Activated naive CD4-positive, alpha-beta T cell treated with anti-CD3 and anti-CD28 coated beads for 36 hours (primary cell): Measurements from ENCODE around the gene APOA4. TPM values are rescaled to one million over a fixed set of nuclear protein-coding genes. Genes with fewer than 3 reads are reported as not detected.

Source experiments
- CTCF ChIA-PET: fragments of 350-600 bp; sonication (Branson Sonifier 250); formaldehyde crosslinking; loops from one replicate; lab custom pipeline; 2021; ENCODE audit warnings: antibody characterized with exemption; lab: Charles Lee
- DNase-seq: peaks from one replicate; pipeline ENCODE4 v3.0.0-alpha.2; 2020
- H3K27ac Mint-ChIP-seq: one replicate; pipeline ENCODE4 v1.8.0; 2021; ENCODE audit warnings: mild to moderate bottlenecking, mixed read lengths
- H3K27me3 Mint-ChIP-seq: one replicate; pipeline ENCODE4 v1.8.0; 2021; ENCODE audit warnings: low read depth, mixed read lengths
- H3K36me3 Mint-ChIP-seq: one replicate; pipeline ENCODE4 v1.8.0; 2021; ENCODE audit warnings: low read depth, mixed read lengths
- H3K4me1 Mint-ChIP-seq: one replicate; pipeline ENCODE4 v1.8.0; 2021; ENCODE audit warnings: low read depth, mixed read lengths
- H3K4me3 Mint-ChIP-seq: one replicate; pipeline ENCODE4 v1.8.0; 2021; ENCODE audit warnings: mild to moderate bottlenecking, moderate library complexity, mixed read lengths
- H3K9me3 Mint-ChIP-seq: one replicate; pipeline ENCODE4 v1.8.0; 2021; ENCODE audit warnings: mixed read lengths
- intact Hi-C: fragments of 100-400 bp; cut with micrococcal nuclease; formaldehyde crosslinking; loops from one replicate; pipeline ENCODE4 v1.15.1; 2023
- total RNA-seq, 2 experiments: library from RNA; stranded (reverse); gene quantifications; one replicate each; pipeline ENCODE4 v1.2.3, GENCODE V29; 2021

The APOA4 gene
- total RNA-seq, 2 experiments from 2014 or later: not detected

GRCh38 chr11:116844722-116845121 is 21.6 kb upstream of the APOA4 start:
- no peaks in the 10 kb centered on the region for H3K4me1 Mint-ChIP-seq
- no peaks in the 10 kb centered on the region for H3K27me3 Mint-ChIP-seq
- H3K27ac Mint-ChIP-seq: no peak overlapping the region
- H3K4me3 Mint-ChIP-seq: no peak overlapping the region
- no peak for DNase-seq
- H3K36me3 Mint-ChIP-seq: peaks cover 17% of the 10 kb centered on the region
- H3K9me3 Mint-ChIP-seq: no peaks in the 10 kb centered on the region
- CTCF ChIA-PET: interaction anchor here (1.4 to 2.5 kb wide), 2 partner anchors 8 kb away, joined by 5 to 7 read pairs; no protein-coding TSS in a partner anchor
- intact Hi-C loops: no loop called here

GRCh38 chr11:116843661-116844060 is 20.6 kb upstream of the APOA4 start:
- no peak for DNase-seq
- CTCF ChIA-PET: interaction anchor here (1.4 kb wide), 1 partner anchor 9 kb away, joined by 5 read pairs; no protein-coding TSS in a partner anchor
- no peaks in the 10 kb centered on the region for H3K9me3 Mint-ChIP-seq
- no peak overlapping the region for H3K4me3 Mint-ChIP-seq
- intact Hi-C loops: no loop called here
- H3K27me3 Mint-ChIP-seq: no peaks in the 10 kb centered on the region
- no peak overlapping the region for H3K27ac Mint-ChIP-seq
- no peaks in the 10 kb centered on the region for H3K4me1 Mint-ChIP-seq
- H3K36me3 Mint-ChIP-seq: peaks cover 14% of the 10 kb centered on the region

- CTCF ChIA-PET: no interaction called here
- no peak for DNase-seq
- Mint-ChIP-seq H3K27ac (no peak overlapping the region), H3K4me1 (no peaks in the 10 kb centered on the region), H3K4me3 (no peak overlapping the region), H3K36me3 (peaks cover 14% of the 10 kb centered on the region), H3K9me3 (no peaks in the 10 kb centered on the region), H3K27me3 (no peaks in the 10 kb centered on the region)
- intact Hi-C loops: no loop called here
Observed at GRCh38 chr11:116842909-116843308, 19.8 kb upstream of the APOA4 start.

- Mint-ChIP-seq H3K4me3 (no peak overlapping the region), H3K4me1 (no peaks in the 10 kb centered on the region), H3K9me3 (no peaks in the 10 kb centered on the region), H3K27ac (no peak overlapping the region), H3K36me3 (peaks cover 11% of the 10 kb centered on the region), H3K27me3 (no peaks in the 10 kb centered on the region)
- intact Hi-C loops: no loop called here
- DNase-seq: no peak
- CTCF ChIA-PET: no interaction called here
Observed at GRCh38 chr11:116842117-116842516, 19.0 kb upstream of the APOA4 start.

GRCh38 chr11:116840746-116841296 is 17.7 kb upstream of the APOA4 start:
- Mint-ChIP-seq H3K4me3 (no peak overlapping the region), H3K27me3 (no peaks in the 10 kb centered on the region)
- CTCF ChIA-PET: interaction anchor here (0.8 to 1.3 kb wide), 2 partner anchors 50 to 339 kb away, joined by 3 read pairs; no protein-coding TSS in a partner anchor

GRCh38 chr11:116840224-116840745 is 17.2 kb upstream of the APOA4 start:
- CTCF ChIA-PET: interaction anchor here (0.5 to 1.3 kb wide), 3 partner anchors 12 to 340 kb away, joined by 3 read pairs; no protein-coding TSS in a partner anchor
- Mint-ChIP-seq H3K27me3 (no peaks in the 10 kb centered on the region), H3K4me1 (peaks cover 4% of the 10 kb centered on the region), H3K36me3 (peaks cover 7% of the 10 kb centered on the region), H3K27ac (no peak overlapping the region), H3K9me3 (no peaks in the 10 kb centered on the region), H3K4me3 (no peak overlapping the region)
- intact Hi-C loops: loop anchor here (1.0 kb wide), 1 partner anchor 266 kb away; no protein-coding TSS in a partner anchor
- peak; percentile 31 for DNase-seq

More at GRCh38 chr11:116840746-116841296, 17.7 kb upstream of the APOA4 start:
- peaks cover 8% of the 10 kb centered on the region for H3K36me3 Mint-ChIP-seq
- peaks cover 2% of the 10 kb centered on the region for H3K4me1 Mint-ChIP-seq
- DNase-seq: no peak
- intact Hi-C loops: loop anchor here (1.0 kb wide), 1 partner anchor 265 kb away; no protein-coding TSS in a partner anchor
- no peak overlapping the region for H3K27ac Mint-ChIP-seq
- no peaks in the 10 kb centered on the region for H3K9me3 Mint-ChIP-seq

GRCh38 chr11:116838321-116839084 is 15.4 kb upstream of the APOA4 start:
- Mint-ChIP-seq H3K4me3 (no peak overlapping the region), H3K27ac (no peak overlapping the region), H3K4me1 (peaks cover 8% of the 10 kb centered on the region), H3K36me3 (peaks cover 3% of the 10 kb centered on the region), H3K9me3 (no peaks in the 10 kb centered on the region), H3K27me3 (peaks cover 4% of the 10 kb centered on the region)
- DNase-seq: no peak
- intact Hi-C loops: no loop called here
- CTCF ChIA-PET: interaction anchor here (6.7 kb wide), 1 partner anchor 48 kb away, joined by 134 read pairs; the partner anchor contains the start of genes APOA5 and ZPR1

GRCh38 chr11:116837231-116838091 is 14.4 kb upstream of the APOA4 start, which contains the start of gene APOA1:
APOA1 (minus strand) TSS chr11:116837622; CDS start chr11:116837387, 235 bp downstream.
- peaks cover 8% of the 10 kb centered on the region for H3K4me1 Mint-ChIP-seq
- H3K4me3 Mint-ChIP-seq: no peak within 1 kb of the TSS
- no peak within 1 kb of the TSS for H3K27ac Mint-ChIP-seq
- H3K36me3 Mint-ChIP-seq: no peaks in the 10 kb centered on the region
- CTCF ChIA-PET: interaction anchor here (1.8 to 6.7 kb wide), 6 partner anchors 8 to 390 kb away, joined by 7 to 134 read pairs (median 19); partner anchors contain the start of genes APOA5 and ZPR1
- no peaks in the 10 kb centered on the region for H3K9me3 Mint-ChIP-seq
- H3K27me3 Mint-ChIP-seq: peaks cover 4% of the 10 kb centered on the region
- intact Hi-C loops: no loop called here
- no peak for DNase-seq

- intact Hi-C loops: loop anchor here (1.0 kb wide), 3 partner anchors 15 to 104 kb away; partner anchors contain the start of gene APOA5
- H3K27ac Mint-ChIP-seq: no peak overlapping the region
- peaks cover 8% of the 10 kb centered on the region for H3K4me1 Mint-ChIP-seq
- no peaks in the 10 kb centered on the region for H3K9me3 Mint-ChIP-seq
- DNase-seq: no peak
- peaks cover 4% of the 10 kb centered on the region for H3K27me3 Mint-ChIP-seq
- no peak overlapping the region for H3K4me3 Mint-ChIP-seq
- no peaks in the 10 kb centered on the region for H3K36me3 Mint-ChIP-seq
- CTCF ChIA-PET: interaction anchor here (1.0 to 6.7 kb wide), 22 partner anchors 9 to 391 kb away, joined by 3 to 134 read pairs (median 4); partner anchors contain the start of genes APOA5, BUD13, PAFAH1B2 and ZPR1
Observed at GRCh38 chr11:116836632-116836991, 13.5 kb upstream of the APOA4 start.

GRCh38 chr11:116835791-116836631 is 12.9 kb upstream of the APOA4 start:
- peak overlapping the region; percentile 69 for H3K4me3 Mint-ChIP-seq
- DNase-seq: peak; percentile 86
- H3K4me1 Mint-ChIP-seq: peaks cover 8% of the 10 kb centered on the region
- CTCF ChIA-PET: interaction anchor here (0.6 to 6.7 kb wide), 35 partner anchors 9 to 391 kb away, joined by 3 to 134 read pairs (median 4); partner anchors contain the start of genes APOA4, APOA5, BUD13 and PAFAH1B2
- no peaks in the 10 kb centered on the region for H3K9me3 Mint-ChIP-seq
- peaks cover 4% of the 10 kb centered on the region for H3K27me3 Mint-ChIP-seq
- no peaks in the 10 kb centered on the region for H3K36me3 Mint-ChIP-seq
- intact Hi-C loops: loop anchor here (1.0 kb wide), 3 partner anchors 15 to 104 kb away; partner anchors contain the start of gene APOA5
- no peak overlapping the region for H3K27ac Mint-ChIP-seq
